Measurements from ENCODE around the gene TNFAIP8L1. TPM values are rescaled to one million over a fixed set of nuclear protein-coding genes. Genes with fewer than 3 reads are reported as not detected.

TNFAIP8L1 gene
- total RNA-seq, 1 donor from 2014 or later, result 8.2 TPM

GRCh38 chr19:4604912-4605311, 34.4 kb upstream of the TNFAIP8L1 start:
- no peaks in the 10 kb centered on the region for H3K79me2 ChIP-seq (ENCODE audit: low read depth)
- H3K4me3 ChIP-seq, result no peak overlapping the region
- peaks cover 18% of the 10 kb centered on the region for H3K27me3 ChIP-seq
- TF ChIP-seq CTCF (IDR thresholded peaks at IDR 0.05) (no peak), EZH2 (IDR thresholded peaks at IDR 0.05) (no peak), EZH2phosphoT487 (IDR thresholded peaks at IDR 0.05) (no peak)
- Mint-ChIP-seq H3K36me3 (no peaks in the 10 kb centered on the region), H3K27ac (no peak overlapping the region), H3K4me3 (no peak overlapping the region), H3K27me3 (ENCODE audit: insufficient read depth, low read depth) (peaks cover 8% of the 10 kb centered on the region), H3K9me3 (no peaks in the 10 kb centered on the region), H3K4me1 (peaks cover 6% of the 10 kb centered on the region)
- H3K27ac ChIP-seq, result no peak overlapping the region
- H3K4me2 ChIP-seq, result no peak overlapping the region
- H3K9me3 ChIP-seq (ENCODE audit: low read depth), result no peaks in the 10 kb centered on the region
- H2AFZ ChIP-seq (replicated peaks), result no peak overlapping the region
- no peaks in the 10 kb centered on the region for H4K20me1 ChIP-seq (ENCODE audit: low read depth)
- H3K4me1 ChIP-seq, result peaks cover 3% of the 10 kb centered on the region
- DNase-seq (ENCODE audit: low spot score), result no peak
- no peak overlapping the region for H3K9ac ChIP-seq
- no peaks in the 10 kb centered on the region for H3K36me3 ChIP-seq
- peaks cover 16% of the 10 kb centered on the region for H3F3A ChIP-seq (ENCODE audit: low read depth)

GRCh38 chr19:4606181-4606580, 33.1 kb upstream of the TNFAIP8L1 start:
- Mint-ChIP-seq H3K27ac (no peak overlapping the region), H3K27me3 (ENCODE audit: insufficient read depth, low read depth) (peaks cover 8% of the 10 kb centered on the region), H3K36me3 (no peaks in the 10 kb centered on the region), H3K4me1 (peaks cover 15% of the 10 kb centered on the region), H3K9me3 (no peaks in the 10 kb centered on the region), H3K4me3 (no peak overlapping the region)
- Histone ChIP-seq H3F3A (ENCODE audit: low read depth) (peaks cover 14% of the 10 kb centered on the region), H3K4me1 (peaks cover 8% of the 10 kb centered on the region), H3K27ac (no peak overlapping the region), H4K20me1 (ENCODE audit: low read depth) (no peaks in the 10 kb centered on the region), H3K9ac (no peak overlapping the region), H3K4me2 (no peak overlapping the region), H3K79me2 (ENCODE audit: low read depth) (no peaks in the 10 kb centered on the region), H3K9me3 (ENCODE audit: low read depth) (no peaks in the 10 kb centered on the region), H3K27me3 (peaks cover 5% of the 10 kb centered on the region), H3K4me3 (no peak overlapping the region), H2AFZ (replicated peaks) (no peak overlapping the region), H3K36me3 (no peaks in the 10 kb centered on the region)
- DNase-seq (ENCODE audit: low spot score), result no peak
- TF ChIP-seq EZH2phosphoT487 (IDR thresholded peaks at IDR 0.05) (no peak), CTCF (IDR thresholded peaks at IDR 0.05) (no peak), EZH2 (IDR thresholded peaks at IDR 0.05) (no peak)

- Histone ChIP-seq H3K4me2 (peak overlapping the region; percentile 59), H3F3A (ENCODE audit: low read depth) (peaks cover 14% of the 10 kb centered on the region), H3K36me3 (no peaks in the 10 kb centered on the region), H3K4me3 (no peak overlapping the region), H3K9ac (no peak overlapping the region), H4K20me1 (ENCODE audit: low read depth) (no peaks in the 10 kb centered on the region), H3K27me3 (peaks cover 3% of the 10 kb centered on the region), H2AFZ (replicated peaks) (no peak overlapping the region), H3K27ac (no peak overlapping the region), H3K4me1 (peaks cover 8% of the 10 kb centered on the region), H3K9me3 (ENCODE audit: low read depth) (no peaks in the 10 kb centered on the region), H3K79me2 (ENCODE audit: low read depth) (no peaks in the 10 kb centered on the region)
- H3K27me3 Mint-ChIP-seq (ENCODE audit: insufficient read depth, low read depth), result peaks cover 8% of the 10 kb centered on the region
- H3K4me1 Mint-ChIP-seq, result peaks cover 15% of the 10 kb centered on the region
- peak; percentile 87 for DNase-seq (ENCODE audit: low spot score)
- H3K9me3 Mint-ChIP-seq, result no peaks in the 10 kb centered on the region
- H3K27ac Mint-ChIP-seq, result peak overlapping the region; percentile 22
- H3K36me3 Mint-ChIP-seq, result no peaks in the 10 kb centered on the region
- TF ChIP-seq EZH2 (IDR thresholded peaks at IDR 0.05), result no peak
- no peak for TF ChIP-seq EZH2phosphoT487 (IDR thresholded peaks at IDR 0.05)
- no peak for TF ChIP-seq CTCF (IDR thresholded peaks at IDR 0.05)
- peak overlapping the region; percentile 19 for H3K4me3 Mint-ChIP-seq
Observed at GRCh38 chr19:4606921-4607678, 32.2 kb upstream of the TNFAIP8L1 start.

All from neural progenitor cell (in vitro differentiated cells).